Suprapubic skin (tissue), 4 donors: ENCODE data around the gene SEZ6L. TPM values are rescaled to one million over a fixed set of nuclear protein-coding genes. Genes with fewer than 3 reads are reported as not detected.

Experiments
- DNase-seq, 2 donors: peaks; one replicate each; pipeline ENCODE4 v3.0.0-alpha.2; 2019; ENCODE audit warnings: low spot score in 2 of 2
- H3K27ac ChIP-seq: fragments of 200-600 bp; sonication (generic); one replicate; pipeline ENCODE4 v1.5.1; 2019
- H3K27me3 ChIP-seq: fragments of 200-600 bp; sonication (generic); one replicate; pipeline ENCODE4 v1.5.1; 2019
- H3K36me3 ChIP-seq: fragments of 200-600 bp; sonication (generic); one replicate; pipeline ENCODE4 v1.5.1; 2019
- H3K4me1 ChIP-seq: fragments of 200-600 bp; sonication (generic); one replicate; pipeline ENCODE4 v1.5.1; 2019
- H3K4me3 ChIP-seq: fragments of 200-600 bp; sonication (generic); one replicate; pipeline ENCODE4 v1.5.1; 2019; ENCODE audit warnings: mild to moderate bottlenecking
- H3K9me3 ChIP-seq: fragments of 200-600 bp; sonication (generic); one replicate; pipeline ENCODE4 v1.5.1; 2019
- EP300 ChIP-seq: sonication (generic); formaldehyde crosslinking; IDR thresholded peaks from one replicate; pipeline ENCODE4 v1.6.1; 2017; ENCODE audit warnings: antibody characterized with exemption
- POLR2A ChIP-seq, 2 donors: fragments of 450-650 bp; IDR thresholded peaks; one replicate each; pipeline ENCODE4 v1.6.1; 2017; ENCODE audit warnings: antibody characterized with exemption in 2 of 2, mild to moderate bottlenecking in 2 of 2, moderate library complexity in 2 of 2
- POLR2AphosphoS5 ChIP-seq, 3 donors: sonication (generic); formaldehyde crosslinking; IDR thresholded peaks; one replicate each; pipeline ENCODE4 v1.6.1; 2017; ENCODE audit warnings: antibody characterized with exemption in 3 of 3
- WGBS: methylation state at CpG from one replicate; pipeline ENCODE4 v1.1.5; 2018; 5-methylcytosine and 5-hydroxymethylcytosine counted together
- total RNA-seq, 4 donors: library from RNA; depleted of rRNA; stranded (reverse); fragments of >200 nt; gene quantifications; one replicate each; pipeline ENCODE4 v1.1.0, GENCODE V29; 2016
- TF ChIP-seq, protein P1 (sequence below), 2 donors: fragments of 200-600 bp in 1 of 2; fragments of 450-650 bp in 1 of 2; sonication (generic) in 1 of 2; IDR thresholded peaks; one replicate each; pipeline ENCODE4 v1.5.1; 2016 to 2019; ENCODE audit warnings: antibody characterized with exemption in 2 of 2, mild to moderate bottlenecking in 1 of 2, moderate library complexity in 1 of 2

The SEZ6L gene
- total RNA-seq, 4 donors from 2014 or later = 0.24 to 2.2 (median 0.89) TPM

DNA sequence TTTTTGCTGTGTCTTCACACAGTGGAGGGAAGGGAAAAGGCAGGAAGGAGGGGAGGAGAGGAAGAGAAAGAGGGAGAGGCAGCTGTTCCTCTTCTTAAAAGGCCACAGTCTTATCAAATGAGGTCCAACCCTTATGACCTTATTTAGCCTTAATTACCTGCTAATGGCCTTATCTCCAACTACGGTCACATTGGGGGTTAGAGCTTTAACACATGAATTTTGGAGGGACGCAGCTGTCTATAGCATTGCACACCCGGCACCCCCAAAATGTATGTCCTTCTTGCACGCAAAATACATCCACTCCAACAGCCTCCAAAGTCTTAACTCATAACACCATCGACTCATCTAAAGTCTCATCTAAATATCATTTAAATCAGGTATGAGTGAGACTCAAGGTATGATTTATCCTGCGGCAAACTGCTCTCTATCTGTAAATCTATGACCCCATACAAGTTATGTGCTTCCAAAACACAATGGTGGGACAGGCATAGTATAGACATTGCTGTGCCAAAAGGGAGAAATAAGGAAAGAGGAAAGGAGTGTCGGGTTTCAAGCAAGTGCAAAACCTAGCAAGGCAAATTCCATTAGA lies 214.8 kb downstream of the SEZ6L start:
- no peak for DNase-seq
- no peak overlapping the region for H3K27ac ChIP-seq
- no peaks in the 10 kb centered on the region for H3K36me3 ChIP-seq
- TF ChIP-seq POLR2A (IDR thresholded peaks at IDR 0.05) (no peak), EP300 (no peak)
- TF ChIP-seq, protein P1, sequence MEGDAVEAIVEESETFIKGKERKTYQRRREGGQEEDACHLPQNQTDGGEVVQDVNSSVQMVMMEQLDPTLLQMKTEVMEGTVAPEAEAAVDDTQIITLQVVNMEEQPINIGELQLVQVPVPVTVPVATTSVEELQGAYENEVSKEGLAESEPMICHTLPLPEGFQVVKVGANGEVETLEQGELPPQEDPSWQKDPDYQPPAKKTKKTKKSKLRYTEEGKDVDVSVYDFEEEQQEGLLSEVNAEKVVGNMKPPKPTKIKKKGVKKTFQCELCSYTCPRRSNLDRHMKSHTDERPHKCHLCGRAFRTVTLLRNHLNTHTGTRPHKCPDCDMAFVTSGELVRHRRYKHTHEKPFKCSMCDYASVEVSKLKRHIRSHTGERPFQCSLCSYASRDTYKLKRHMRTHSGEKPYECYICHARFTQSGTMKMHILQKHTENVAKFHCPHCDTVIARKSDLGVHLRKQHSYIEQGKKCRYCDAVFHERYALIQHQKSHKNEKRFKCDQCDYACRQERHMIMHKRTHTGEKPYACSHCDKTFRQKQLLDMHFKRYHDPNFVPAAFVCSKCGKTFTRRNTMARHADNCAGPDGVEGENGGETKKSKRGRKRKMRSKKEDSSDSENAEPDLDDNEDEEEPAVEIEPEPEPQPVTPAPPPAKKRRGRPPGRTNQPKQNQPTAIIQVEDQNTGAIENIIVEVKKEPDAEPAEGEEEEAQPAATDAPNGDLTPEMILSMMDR (IDR thresholded peaks at IDR 0.05) = no peak
- WGBS = 63% methylated on average over 7 of the region's 7 CpGs
- no peaks in the 10 kb centered on the region for H3K4me1 ChIP-seq
- H3K9me3 ChIP-seq = no peaks in the 10 kb centered on the region
- H3K27me3 ChIP-seq = peaks cover 35% of the 10 kb centered on the region
- H3K4me3 ChIP-seq = no peak overlapping the region

DNA sequence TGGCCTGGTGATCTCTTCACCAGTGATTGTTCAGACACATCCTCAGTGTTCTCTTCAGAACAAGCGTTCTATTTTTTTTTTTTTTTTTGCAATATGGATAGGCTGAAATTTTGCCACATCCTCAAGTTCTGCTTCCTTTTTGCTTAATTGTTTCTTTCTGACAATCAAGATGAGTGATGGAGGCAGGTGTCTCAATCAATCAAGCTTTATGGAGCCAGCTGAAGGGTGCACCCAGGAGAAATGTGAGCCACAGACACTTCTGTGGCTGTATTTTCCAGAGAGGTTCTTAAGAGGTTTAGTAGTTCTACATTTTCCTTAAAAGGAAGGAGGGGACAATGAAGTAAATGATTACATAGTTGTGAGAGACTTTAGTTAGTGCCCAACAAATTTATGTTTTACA lies 215.9 kb downstream of the SEZ6L start:
- H3K27ac ChIP-seq = no peak overlapping the region
- no peak for DNase-seq
- H3K4me3 ChIP-seq = no peak overlapping the region
- no peaks in the 10 kb centered on the region for H3K4me1 ChIP-seq
- no peaks in the 10 kb centered on the region for H3K9me3 ChIP-seq
- no peaks in the 10 kb centered on the region for H3K36me3 ChIP-seq
- TF ChIP-seq, protein P1 (IDR thresholded peaks at IDR 0.05) = no peak
- TF ChIP-seq POLR2A (IDR thresholded peaks at IDR 0.05) (no peak), EP300 (no peak)
- H3K27me3 ChIP-seq = peaks cover 28% of the 10 kb centered on the region
- WGBS = 62% methylated on average over 1 of the region's 1 CpG

DNA sequence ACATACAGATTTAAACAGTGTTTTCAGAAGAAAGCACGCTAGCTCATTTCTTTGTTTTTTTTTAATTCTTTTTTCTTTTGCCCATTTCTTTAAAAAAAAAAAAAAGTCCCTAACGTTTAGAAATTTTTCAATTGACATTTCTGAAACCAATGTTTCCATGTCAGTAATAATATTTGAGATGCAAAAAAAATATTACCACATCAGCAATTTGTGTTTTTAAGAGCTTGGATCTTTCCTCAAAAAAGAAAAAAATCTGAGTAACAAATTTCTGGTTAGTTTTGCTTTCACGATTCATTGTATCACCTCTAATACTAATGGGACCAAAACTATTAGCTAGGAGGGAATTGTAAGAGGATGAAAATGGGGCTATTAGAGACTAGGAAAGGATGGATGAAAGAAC lies 219.9 kb downstream of the SEZ6L start:
- no peak overlapping the region for H3K4me3 ChIP-seq
- H3K27ac ChIP-seq = no peak overlapping the region
- no peaks in the 10 kb centered on the region for H3K36me3 ChIP-seq
- DNase-seq = no peak
- peaks cover 13% of the 10 kb centered on the region for H3K27me3 ChIP-seq
- H3K4me1 ChIP-seq = no peaks in the 10 kb centered on the region
- H3K9me3 ChIP-seq = no peaks in the 10 kb centered on the region
- 58% methylated on average over 3 of the region's 3 CpGs for WGBS
- TF ChIP-seq EP300 (no peak), POLR2AphosphoS5 (IDR thresholded peaks at IDR 0.05) (no peak), POLR2A (IDR thresholded peaks at IDR 0.05) (no peak)
- TF ChIP-seq, protein P1 (IDR thresholded peaks at IDR 0.05) = no peak

DNA sequence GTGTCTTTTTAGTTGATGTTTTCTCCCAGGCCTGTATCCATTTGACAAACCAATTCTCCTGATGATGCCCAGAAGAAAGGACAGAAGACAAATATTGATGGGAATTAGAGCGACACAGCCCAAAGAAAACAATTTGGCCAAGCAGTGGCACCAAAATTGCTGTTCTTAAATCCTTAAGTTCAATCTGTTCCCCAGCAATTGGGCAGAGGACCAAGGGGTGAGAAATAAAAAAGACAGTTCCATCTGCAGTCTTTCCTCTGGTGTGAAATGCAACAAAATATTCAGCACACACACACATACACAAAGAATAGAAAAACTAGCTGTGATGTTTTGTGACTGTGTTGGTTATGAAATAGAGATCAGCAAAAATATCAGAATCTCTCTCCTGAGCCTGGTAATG lies 221.8 kb downstream of the SEZ6L start:
- no peaks in the 10 kb centered on the region for H3K4me1 ChIP-seq
- no peaks in the 10 kb centered on the region for H3K36me3 ChIP-seq
- TF ChIP-seq POLR2AphosphoS5 (IDR thresholded peaks at IDR 0.05) (no peak), EP300 (no peak), POLR2A (IDR thresholded peaks at IDR 0.05) (no peak)
- TF ChIP-seq, protein P1 (IDR thresholded peaks at IDR 0.05) = no peak
- no peak for DNase-seq
- H3K9me3 ChIP-seq = no peaks in the 10 kb centered on the region
- 75% methylated on average over 1 of the region's 1 CpG for WGBS
- H3K27me3 ChIP-seq = peaks cover 13% of the 10 kb centered on the region
- H3K27ac ChIP-seq = no peak overlapping the region
- no peak overlapping the region for H3K4me3 ChIP-seq

DNA sequence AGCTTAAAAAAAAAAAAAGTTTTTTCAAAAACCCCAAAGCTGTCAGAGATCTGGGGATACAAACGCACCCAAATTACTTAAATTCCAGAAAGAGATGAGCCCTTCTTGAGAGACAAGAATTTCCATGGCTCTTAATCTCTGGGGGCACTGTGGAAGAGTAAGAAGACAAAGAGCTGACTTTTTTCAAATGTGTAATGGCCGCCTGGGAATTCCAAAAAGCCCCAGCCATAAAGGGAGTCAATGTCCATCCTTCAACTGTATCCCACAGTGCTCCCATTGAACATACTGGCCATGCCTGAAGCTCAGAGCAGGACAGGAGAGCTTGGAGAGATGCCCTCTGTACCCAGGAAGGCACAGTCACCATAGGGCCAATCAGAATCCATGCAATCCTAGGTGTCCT lies 222.4 kb downstream of the SEZ6L start:
- Histone ChIP-seq H3K27me3 (peaks cover 11% of the 10 kb centered on the region), H3K36me3 (no peaks in the 10 kb centered on the region), H3K9me3 (no peaks in the 10 kb centered on the region), H3K27ac (no peak overlapping the region), H3K4me1 (no peaks in the 10 kb centered on the region), H3K4me3 (no peak overlapping the region)
- 79% methylated on average over 2 of the region's 2 CpGs for WGBS
- TF ChIP-seq EP300 (no peak), POLR2A (IDR thresholded peaks at IDR 0.05) (no peak), POLR2AphosphoS5 (IDR thresholded peaks at IDR 0.05) (no peak)
- TF ChIP-seq, protein P1 (IDR thresholded peaks at IDR 0.05) = no peak
- DNase-seq = no peak
